Right ventricle myocardium inferior (tissue), 1 donor: Measurements from ENCODE around the gene FSTL3. TPM values are rescaled to one million over a fixed set of nuclear protein-coding genes. Genes with fewer than 3 reads are reported as not detected.
"Not testable (repeated sequence)": the region's sequence is repeated elsewhere in the genome, so short reads cannot be mapped to it uniquely, and the experiment has no call there.

Experiments
- ATAC-seq: fragments of 200-7000 bp; cut with Tn5 transposase; one replicate; pipeline ENCODE4 v1.9.1; 2020; ENCODE audit warnings: mild to moderate bottlenecking, moderate library complexity
- DNase-seq: peaks from one replicate; pipeline ENCODE4 v3.0.0; 2021; ENCODE audit errors: missing footprints
- intact Hi-C: fragments of 100-400 bp; cut with DNase I; formaldehyde crosslinking; loops from one replicate; pipeline ENCODE4 v1.11.0; 2022
- total RNA-seq: library from RNA; stranded (reverse); fragmentation: NEBNext Ultra II Directional; extraction: Animal tissue kit (Norgen Biotek cat#: 25700); gene quantifications from one replicate; pipeline ENCODE4 v1.2.1, GENCODE V29; 2021
- donor health status: DM: no; HTN: yes; CAD: no; lungs with severe emphysema.

The FSTL3 gene
- total RNA-seq, 1 donor from 2014 or later: 37.1 TPM

GRCh38 chr19:719636-720344 lies 43.6 kb downstream of the FSTL3 start:
- ATAC-seq: no peak
- no peak for DNase-seq
- intact Hi-C loops: no loop called here

- intact Hi-C loops: no loop called here
- no peak for DNase-seq
- no peak for ATAC-seq
Observed at GRCh38 chr19:720345-721160, 44.4 kb downstream of the FSTL3 start.

DNA sequence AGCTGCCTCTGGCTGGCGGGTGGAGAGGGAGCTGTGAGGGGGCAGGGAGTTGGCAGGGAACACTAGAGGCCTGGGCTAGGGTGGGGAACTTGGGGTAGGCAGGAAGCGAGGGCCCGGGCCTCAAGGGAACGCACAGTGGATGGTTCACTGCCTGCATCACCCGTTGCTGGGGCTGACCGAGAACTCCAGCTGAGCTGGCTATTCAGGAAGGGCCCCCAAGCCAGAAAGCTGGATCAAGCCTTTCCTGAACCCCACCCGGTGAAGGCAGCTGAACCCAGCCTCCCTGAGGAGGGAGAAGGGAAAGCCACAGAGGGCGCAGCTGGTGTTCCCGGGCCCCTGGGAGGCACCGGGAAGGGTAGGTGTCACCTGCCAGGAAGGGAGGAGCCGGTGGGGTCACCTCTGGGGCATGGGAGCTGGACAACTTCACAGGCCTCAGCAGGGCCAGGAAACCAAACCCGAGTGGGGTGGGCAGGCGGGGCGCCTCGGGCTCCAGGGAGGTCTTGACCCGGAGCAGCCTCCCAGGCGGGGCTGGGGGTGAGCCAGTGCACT lies 46.4 kb downstream of the FSTL3 start:
- intact Hi-C loops: no loop called here
- DNase-seq: no peak

GRCh38 chr19:723247-723646 lies 47.1 kb downstream of the FSTL3 start:
- DNase-seq: no peak
- ATAC-seq: no peak
- intact Hi-C loops: no loop called here

More for the DNA sequence above, 46.4 kb downstream of the FSTL3 start:
- ATAC-seq: peak; percentile 4

DNA sequence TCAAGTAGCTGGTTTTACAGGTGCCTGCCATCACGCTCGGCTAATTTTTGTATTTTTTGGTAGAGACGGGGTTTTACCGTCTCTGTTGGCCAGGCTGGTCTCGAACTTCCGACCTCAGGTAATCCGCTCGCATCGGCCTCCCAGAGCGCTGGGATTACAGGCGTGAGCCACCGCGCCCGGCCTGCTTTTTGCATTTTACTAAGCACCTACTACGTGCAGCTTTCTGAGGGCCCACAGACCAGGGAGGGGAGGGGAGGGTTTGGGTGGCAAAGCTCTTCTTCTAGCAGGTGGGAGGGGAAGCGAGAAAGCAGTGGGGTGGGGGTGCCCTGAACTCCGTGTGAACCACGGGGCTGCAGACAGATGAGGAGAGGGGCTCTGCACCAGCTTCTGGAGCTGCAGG lies 47.5 kb downstream of the FSTL3 start:
- DNase-seq (no peak), ATAC-seq (no peak)
- intact Hi-C loops: no loop called here

GRCh38 chr19:725461-726089 lies 49.4 kb downstream of the FSTL3 start:
- intact Hi-C loops: no loop called here
- ATAC-seq (no peak), DNase-seq (no peak)

DNA sequence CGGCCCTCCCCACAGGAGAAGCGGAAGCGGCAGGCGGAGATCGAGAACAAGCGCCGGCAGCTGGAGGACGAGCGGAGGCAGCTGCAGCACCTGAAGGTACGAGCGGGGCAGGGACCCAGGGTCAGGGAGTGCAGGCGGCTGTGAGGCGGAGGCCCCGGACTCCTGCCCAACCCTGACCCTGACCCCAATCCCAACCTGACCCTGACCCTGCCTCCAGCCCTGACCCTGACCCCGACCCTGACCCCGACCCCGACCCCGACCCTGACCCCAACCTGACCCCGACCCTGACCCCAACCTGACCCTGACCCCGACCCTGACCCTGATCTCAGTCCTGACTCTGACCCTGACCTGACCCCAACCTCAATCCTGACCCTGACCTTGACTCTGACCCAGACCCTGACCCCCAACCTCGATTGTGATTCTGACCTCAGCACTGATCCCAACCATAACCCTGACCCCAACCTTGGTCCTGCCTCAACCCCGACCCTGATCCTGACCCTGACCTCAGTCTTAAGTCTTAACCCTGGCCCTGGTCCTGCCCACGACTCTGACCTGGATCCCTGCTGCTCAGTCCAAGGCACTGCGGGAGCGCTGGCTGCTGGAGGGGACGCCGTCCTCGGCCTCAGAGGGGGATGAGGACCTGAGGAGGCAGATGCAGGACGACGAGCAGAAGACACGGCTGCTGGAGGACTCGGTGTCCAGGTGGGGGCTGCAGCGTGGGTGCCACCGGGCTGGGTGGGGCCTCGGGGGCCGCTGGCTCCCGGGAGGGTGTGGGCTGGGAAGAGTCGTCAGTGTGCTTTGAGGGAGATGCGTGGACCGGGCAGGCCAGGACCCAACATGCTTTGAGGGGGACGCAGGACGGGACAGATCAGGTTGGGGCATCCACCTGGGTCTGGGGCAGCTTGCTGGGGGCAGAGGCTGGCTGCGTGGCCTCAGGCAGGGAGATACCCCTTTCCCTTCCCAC lies 51.1 kb downstream of the FSTL3 start:
- no peak for DNase-seq

GRCh38 chr19:728011-728410 lies 51.8 kb downstream of the FSTL3 start:
- peak; percentile 83 for ATAC-seq
- intact Hi-C loops: loop anchor here (1.0 kb wide), 1 partner anchor 18 kb away; no protein-coding TSS in a partner anchor
- peak; percentile 88 for DNase-seq

More for the DNA sequence above, 51.1 kb downstream of the FSTL3 start:
- peak; percentile 17 for ATAC-seq
- intact Hi-C loops: no loop called here

DNA sequence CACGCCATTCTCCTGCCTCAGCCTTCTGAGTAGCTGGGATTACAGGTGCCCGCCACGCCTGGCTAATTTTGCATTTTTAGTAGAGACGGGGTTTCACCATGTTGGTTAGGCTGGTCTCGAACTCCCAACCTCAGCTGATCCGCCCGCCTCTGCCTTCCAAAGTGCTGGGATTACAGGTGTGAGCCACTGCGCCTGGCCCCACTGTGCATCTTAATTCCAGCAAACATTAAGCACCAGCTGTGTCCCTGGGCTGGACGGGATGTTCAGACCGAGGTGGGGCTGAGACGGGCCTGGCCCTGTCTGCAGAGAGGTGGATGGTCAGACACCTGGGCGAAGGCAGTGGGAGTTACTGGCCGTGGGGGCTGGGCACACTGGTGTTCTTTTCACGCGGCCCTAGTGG lies 53.4 kb downstream of the FSTL3 start:
- intact Hi-C loops, ATAC-seq, DNase-seq: not testable (repeated sequence)

GRCh38 chr19:729965-730668 lies 53.9 kb downstream of the FSTL3 start:
- no peak for DNase-seq
- no peak for ATAC-seq
- intact Hi-C loops: loop anchor here (10.0 kb wide), 2 partner anchors 145 to 175 kb away; partner anchors contain the start of gene HCN2

DNA sequence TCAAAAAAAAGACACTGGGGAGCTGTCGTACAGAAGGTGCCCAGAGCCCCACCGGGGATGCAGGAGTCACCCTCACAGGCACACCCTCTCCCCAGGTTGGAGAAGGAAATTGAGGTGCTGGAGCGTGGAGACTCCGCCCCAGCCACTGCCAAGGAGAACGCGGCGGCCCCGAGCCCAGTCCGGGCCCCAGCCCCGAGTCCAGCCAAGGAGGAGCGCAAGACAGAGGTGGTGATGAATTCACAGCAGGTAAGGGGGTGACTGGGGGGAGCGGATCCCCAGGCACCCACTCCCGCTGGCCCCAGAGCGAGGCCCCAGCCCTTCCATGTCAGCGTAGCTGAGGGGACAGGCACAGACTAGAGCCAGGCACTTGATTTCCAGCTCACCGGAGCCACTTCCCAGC lies 54.8 kb downstream of the FSTL3 start:
- ATAC-seq (no peak), DNase-seq (no peak)
- intact Hi-C loops: loop anchor here (10.0 kb wide), 2 partner anchors 146 to 176 kb away; partner anchors contain the start of gene HCN2

DNA sequence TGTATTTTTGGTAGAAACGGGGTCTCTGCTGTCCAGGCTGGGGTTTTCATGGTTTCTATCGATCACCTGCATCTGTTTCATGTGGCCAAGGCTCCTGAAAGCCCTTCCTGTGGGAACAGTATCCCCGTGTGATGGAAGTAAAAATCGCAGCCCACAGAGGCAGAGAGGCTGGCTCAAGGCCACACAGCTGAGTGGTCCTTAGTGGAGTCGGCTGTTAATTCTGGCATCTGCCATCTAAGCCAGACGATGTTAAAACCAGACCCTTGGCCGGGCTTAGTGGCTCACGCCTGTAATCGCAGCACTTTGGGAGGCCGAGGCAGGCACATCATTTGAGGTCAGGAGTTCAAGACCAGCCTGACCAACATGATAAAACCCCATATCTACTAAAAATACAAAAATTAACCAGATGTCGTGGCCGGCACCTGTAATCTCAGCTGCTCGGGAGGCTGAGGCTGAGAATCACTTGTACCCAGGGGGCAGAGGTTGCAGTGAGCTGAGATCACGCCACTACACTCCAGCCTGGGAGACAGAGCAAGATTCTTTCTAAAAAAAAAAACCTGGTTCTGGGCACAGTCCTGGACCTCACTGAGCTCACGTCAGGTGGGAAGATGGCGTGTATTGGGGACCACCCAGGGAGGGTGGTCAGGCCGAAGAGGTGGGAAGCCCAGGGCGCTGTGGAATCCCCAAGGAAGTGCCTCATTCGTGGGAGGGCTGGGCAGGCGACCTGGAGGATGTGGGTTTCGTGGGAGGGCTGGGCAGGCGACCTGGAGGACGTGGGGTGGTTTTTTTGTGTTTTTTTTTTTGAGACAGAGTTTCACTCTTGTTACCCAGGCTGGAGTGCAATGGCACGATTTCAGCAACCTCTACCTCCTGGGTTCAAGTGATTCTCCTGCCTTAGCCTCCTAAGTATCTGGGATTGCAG lies 56.2 kb downstream of the FSTL3 start:
- DNase-seq: no peak
- intact Hi-C loops: loop anchor here (10.0 kb wide), 2 partner anchors 148 to 178 kb away; partner anchors contain the start of gene HCN2
- no peak for ATAC-seq

Other genes starting within 250 kb of the FSTL3 start
- 10.7 TPM for gene SHC2, start 215.4 kb upstream of the FSTL3 start, total RNA-seq
- gene MADCAM1, start 179.9 kb upstream of the FSTL3 start, total RNA-seq: 0.19 TPM
- gene TPGS1, start 168.9 kb upstream of the FSTL3 start, total RNA-seq: 10.3 TPM
- 109 TPM for gene CDC34, start 144.6 kb upstream of the FSTL3 start, total RNA-seq
- gene GZMM, start 132.3 kb upstream of the FSTL3 start, total RNA-seq: not detected
- gene BSG, start 103.8 kb upstream of the FSTL3 start, total RNA-seq: 1,651 TPM
- gene HCN2, start 86.5 kb upstream of the FSTL3 start, total RNA-seq: 4.5 TPM
- 51.2 TPM for gene POLRMT, start 42.9 kb upstream of the FSTL3 start, total RNA-seq
- not detected for gene FGF22, start 36.5 kb upstream of the FSTL3 start, total RNA-seq
- 19.7 TPM for gene RNF126, start 13.2 kb upstream of the FSTL3 start, total RNA-seq
- not detected for gene PRSS57, start 19.1 kb downstream of the FSTL3 start, total RNA-seq
- gene PALM, start 32.5 kb downstream of the FSTL3 start, total RNA-seq: 34.0 TPM
- not detected for gene MISP, start 74.7 kb downstream of the FSTL3 start, total RNA-seq
- 67.6 TPM for gene PTBP1, start 121.1 kb downstream of the FSTL3 start, total RNA-seq
- gene PLPPR3, start 145.6 kb downstream of the FSTL3 start, total RNA-seq: not detected
- not detected for gene AZU1, start 151.4 kb downstream of the FSTL3 start, total RNA-seq
- gene PRTN3, start 164.6 kb downstream of the FSTL3 start, total RNA-seq: not detected
- 1.6 TPM for gene ELANE, start 175.9 kb downstream of the FSTL3 start, total RNA-seq
- 655 TPM for gene CFD, start 183.3 kb downstream of the FSTL3 start, total RNA-seq
- gene MED16, start 216.8 kb downstream of the FSTL3 start, total RNA-seq: 23.5 TPM
- not detected for gene RNU6-9, start 217.1 kb downstream of the FSTL3 start, total RNA-seq
- 21.9 TPM for gene R3HDM4, start 236.8 kb downstream of the FSTL3 start, total RNA-seq
- gene KISS1R, start 240.9 kb downstream of the FSTL3 start, total RNA-seq: not detected
- gene ARID3A, start 249.6 kb downstream of the FSTL3 start, total RNA-seq: 6.7 TPM